ENCODE data around the gene FBXL17. TPM values are rescaled to one million over a fixed set of nuclear protein-coding genes. Genes with fewer than 3 reads are reported as not detected.

Gene FBXL17
- total and polyA plus RNA-seq, 9 of the 15 experiments (the other 6 are each of a cell fraction or from before 2014, with no cell fraction given), result 0.32 to 5.4 (median 1.8) TPM

GRCh38 chr5:108381954-108382783 is at the start of gene FBXL17 (continued):
- peak; percentile 39; the same call in 1 of the 2 replicates for TF ChIP-seq ZNF311 (CRISPR knock-in tag; IDR thresholded peaks at IDR 0.05)
- TF ChIP-seq BCOR (IDR thresholded peaks at IDR 0.05), result no peak
- TF ChIP-seq SOX6 (IDR thresholded peaks at IDR 0.05), result 0 out of 2 replicates have a peak, but pooled peaks have one; percentile 28
- peak; percentile 5; the same call in 1 of the 2 replicates for TF ChIP-seq TEAD4 (IDR thresholded peaks at IDR 0.05; ENCODE audit: low read length)
- no peak for TF ChIP-seq TEAD4 (CRISPR knock-in tag; IDR thresholded peaks at IDR 0.05; ENCODE audit: borderline replicate concordance)
- TF ChIP-seq ESRRA (IDR thresholded peaks at IDR 0.05; ENCODE audit: borderline replicate concordance, low read depth), result peak; percentile 74
- peak; percentile 95 for TF ChIP-seq TFAP4 (CRISPR knock-in tag; IDR thresholded peaks at IDR 0.05; ENCODE audit: borderline replicate concordance)
- TF ChIP-seq ATF3 (IDR thresholded peaks at IDR 0.05), result no peak
- TF ChIP-seq ATF3 (CRISPR knock-in tag; conservative IDR thresholded peaks at IDR 0.05), result no peak
- TF ChIP-seq ZNF124 (CRISPR knock-in tag; IDR thresholded peaks at IDR 0.05), result no peak
- peak; percentile 82; the same call in 1 of the 2 replicates for TF ChIP-seq ZNF584 (CRISPR knock-in tag; IDR thresholded peaks at IDR 0.05; ENCODE audit: low read depth)
- TF ChIP-seq USF1 (CRISPR knock-in tag; IDR thresholded peaks at IDR 0.05), result peak; percentile 61
- peak; percentile 69; the same call in 1 of the 2 replicates for TF ChIP-seq PHB (CRISPR knock-in tag; IDR thresholded peaks at IDR 0.05)
- peak; percentile 73; the same call in 1 of the 2 replicates for TF ChIP-seq PHF8 (IDR thresholded peaks at IDR 0.05; ENCODE audit: borderline replicate concordance, low read length)
- peak; percentile 26; the same call in 1 of the 2 replicates for TF ChIP-seq ERF (CRISPR knock-in tag; IDR thresholded peaks at IDR 0.05)
- peak; percentile 79 for TF ChIP-seq KDM5B (IDR thresholded peaks at IDR 0.05; ENCODE audit: insufficient replicate concordance, low read depth, low read length)
- TF ChIP-seq GATAD2A (IDR thresholded peaks at IDR 0.05), result no peak
- peak; percentile 47; the same call in 1 of the 2 replicates for TF ChIP-seq NKRF (IDR thresholded peaks at IDR 0.05; ENCODE audit: borderline replicate concordance)
- peak; percentile 71 for TF ChIP-seq SAP30 (IDR thresholded peaks at IDR 0.05; ENCODE audit: borderline replicate concordance, insufficient read depth, low read depth, low read length, poor library complexity, severe bottlenecking)

Data from K562 (cell line).